ENCODE measurements around the gene ZNF385B.

Gene ZNF385B

GRCh38 chr2:179751163-179751809 is 110.1 kb downstream of the ZNF385B start:
- no peaks in the 10 kb centered on the region for H3K27me3 Mint-ChIP-seq (ENCODE audit: low read depth)
- no peak overlapping the region for H3K4me3 Mint-ChIP-seq

GRCh38 chr2:179749210-179749609 is 112.2 kb downstream of the ZNF385B start:
- Mint-ChIP-seq H3K36me3 (ENCODE audit: low read depth) (no peaks in the 10 kb centered on the region), H3K27ac (no peak overlapping the region), H3K27me3 (ENCODE audit: low read depth) (no peaks in the 10 kb centered on the region), H3K4me1 (peaks cover 22% of the 10 kb centered on the region), H3K9me3 (peaks cover 5% of the 10 kb centered on the region), H3K4me3 (no peak overlapping the region)
- TF ChIP-seq CTCF (IDR thresholded peaks at IDR 0.05; ENCODE audit: unreplicated experiment in 3 of 3) = no peak

More at GRCh38 chr2:179751163-179751809, 110.1 kb downstream of the ZNF385B start:
- peaks cover 8% of the 10 kb centered on the region for H3K9me3 Mint-ChIP-seq
- peak; percentile 63 to 74 (median 71) for TF ChIP-seq CTCF (IDR thresholded peaks at IDR 0.05; ENCODE audit: unreplicated experiment in 3 of 3)
- no peaks in the 10 kb centered on the region for H3K36me3 Mint-ChIP-seq (ENCODE audit: low read depth)
- H3K27ac Mint-ChIP-seq = peak overlapping the region in 2 of 3 experiments; percentile 7 to 13
- H3K4me1 Mint-ChIP-seq = peaks cover 18% of the 10 kb centered on the region

- no peaks in the 10 kb centered on the region for H3K27me3 Mint-ChIP-seq (ENCODE audit: low read depth)
- H3K9me3 Mint-ChIP-seq = no peaks in the 10 kb centered on the region
- H3K4me1 Mint-ChIP-seq = peaks cover 22% of the 10 kb centered on the region
- TF ChIP-seq CTCF (IDR thresholded peaks at IDR 0.05; ENCODE audit: unreplicated experiment in 3 of 3) = no peak
- H3K27ac Mint-ChIP-seq = no peak overlapping the region
- no peak overlapping the region for H3K4me3 Mint-ChIP-seq
- H3K36me3 Mint-ChIP-seq (ENCODE audit: low read depth) = no peaks in the 10 kb centered on the region
Observed at GRCh38 chr2:179746981-179747380, 114.4 kb downstream of the ZNF385B start.

- no peaks in the 10 kb centered on the region for H3K9me3 Mint-ChIP-seq
- H3K27ac Mint-ChIP-seq = no peak overlapping the region
- no peaks in the 10 kb centered on the region for H3K36me3 Mint-ChIP-seq (ENCODE audit: low read depth)
- H3K27me3 Mint-ChIP-seq (ENCODE audit: low read depth) = no peaks in the 10 kb centered on the region
- H3K4me3 Mint-ChIP-seq = no peak overlapping the region
- TF ChIP-seq CTCF (IDR thresholded peaks at IDR 0.05; ENCODE audit: unreplicated experiment in 3 of 3) = no peak
- H3K4me1 Mint-ChIP-seq = peaks cover 17% of the 10 kb centered on the region
Observed at GRCh38 chr2:179745635-179746256, 115.7 kb downstream of the ZNF385B start.

GRCh38 chr2:179744401-179744800 is 117.0 kb downstream of the ZNF385B start:
- no peaks in the 10 kb centered on the region for H3K36me3 Mint-ChIP-seq (ENCODE audit: low read depth)
- H3K4me1 Mint-ChIP-seq = peaks cover 9% of the 10 kb centered on the region
- H3K27ac Mint-ChIP-seq = no peak overlapping the region
- no peaks in the 10 kb centered on the region for H3K27me3 Mint-ChIP-seq (ENCODE audit: low read depth)
- TF ChIP-seq CTCF (IDR thresholded peaks at IDR 0.05; ENCODE audit: unreplicated experiment in 3 of 3) = no peak
- H3K9me3 Mint-ChIP-seq = no peaks in the 10 kb centered on the region
- no peak overlapping the region for H3K4me3 Mint-ChIP-seq

- Mint-ChIP-seq H3K4me1 (peaks cover 4% of the 10 kb centered on the region), H3K27ac (no peak overlapping the region), H3K4me3 (no peak overlapping the region), H3K27me3 (ENCODE audit: low read depth) (no peaks in the 10 kb centered on the region), H3K9me3 (no peaks in the 10 kb centered on the region), H3K36me3 (ENCODE audit: low read depth) (no peaks in the 10 kb centered on the region)
- TF ChIP-seq CTCF (IDR thresholded peaks at IDR 0.05; ENCODE audit: unreplicated experiment in 3 of 3) = no peak
Observed at GRCh38 chr2:179741317-179741716, 120.1 kb downstream of the ZNF385B start.
